ENCODE measurements around the gene HERC6.

DNA sequence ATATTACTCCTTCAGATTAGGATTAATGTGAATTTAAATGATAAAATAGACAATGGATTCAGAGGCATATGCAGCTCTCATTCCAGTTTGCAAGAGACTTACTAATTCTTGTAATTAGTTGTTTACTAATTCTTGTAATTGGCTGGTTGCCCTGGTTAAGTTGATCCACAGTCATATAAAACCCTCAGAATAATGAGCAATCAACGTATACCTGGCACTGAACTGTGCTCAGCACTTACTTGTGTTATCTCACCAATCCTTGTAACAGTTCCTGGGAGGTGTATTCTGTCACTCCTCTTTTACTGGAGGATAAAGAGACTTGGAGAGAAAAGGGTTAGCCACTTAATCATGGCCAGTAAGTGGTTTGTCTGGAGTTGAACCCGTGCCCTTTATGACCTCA is 88.7 kb downstream of the HERC6 start:
- TF ChIP-seq POLR2A (IDR thresholded peaks at IDR 0.05; ENCODE audit: control extremely low read depth in 1 of 2, low read depth in 2 of 2, low read length in 2 of 2) (no peak), RBBP5 (IDR thresholded peaks at IDR 0.05; ENCODE audit: borderline replicate concordance, low read depth, low read length) (no peak), RAD21 (IDR thresholded peaks at IDR 0.05 in 1 of 2, conservative IDR thresholded peaks at IDR 0.05 in 1 of 2; ENCODE audit: low read depth in 2 of 2, low read length in 2 of 2) (no peak), EP300 (IDR thresholded peaks at IDR 0.05; ENCODE audit: borderline replicate concordance in 1 of 2, low read depth in 2 of 2, low read length in 2 of 2) (no peak), TAF1 (IDR thresholded peaks at IDR 0.05; ENCODE audit: low read depth, low read length) (no peak), EZH2 (IDR thresholded peaks at IDR 0.05; ENCODE audit: low read depth, low read length, severe bottlenecking) (no peak), SP4 (IDR thresholded peaks at IDR 0.05; ENCODE audit: low read length) (no peak)
- TF ChIP-seq, protein P1, sequence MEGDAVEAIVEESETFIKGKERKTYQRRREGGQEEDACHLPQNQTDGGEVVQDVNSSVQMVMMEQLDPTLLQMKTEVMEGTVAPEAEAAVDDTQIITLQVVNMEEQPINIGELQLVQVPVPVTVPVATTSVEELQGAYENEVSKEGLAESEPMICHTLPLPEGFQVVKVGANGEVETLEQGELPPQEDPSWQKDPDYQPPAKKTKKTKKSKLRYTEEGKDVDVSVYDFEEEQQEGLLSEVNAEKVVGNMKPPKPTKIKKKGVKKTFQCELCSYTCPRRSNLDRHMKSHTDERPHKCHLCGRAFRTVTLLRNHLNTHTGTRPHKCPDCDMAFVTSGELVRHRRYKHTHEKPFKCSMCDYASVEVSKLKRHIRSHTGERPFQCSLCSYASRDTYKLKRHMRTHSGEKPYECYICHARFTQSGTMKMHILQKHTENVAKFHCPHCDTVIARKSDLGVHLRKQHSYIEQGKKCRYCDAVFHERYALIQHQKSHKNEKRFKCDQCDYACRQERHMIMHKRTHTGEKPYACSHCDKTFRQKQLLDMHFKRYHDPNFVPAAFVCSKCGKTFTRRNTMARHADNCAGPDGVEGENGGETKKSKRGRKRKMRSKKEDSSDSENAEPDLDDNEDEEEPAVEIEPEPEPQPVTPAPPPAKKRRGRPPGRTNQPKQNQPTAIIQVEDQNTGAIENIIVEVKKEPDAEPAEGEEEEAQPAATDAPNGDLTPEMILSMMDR (IDR thresholded peaks at IDR 0.05; ENCODE audit: control extremely low read depth in 1 of 3, insufficient read depth in 1 of 3, low read depth in 1 of 3, low read length in 3 of 3): no peak

Data from H1 (cell line).